OCI-LY3 (cell line): ENCODE measurements around the gene ZNRF2.
"Not testable (repeated sequence)": the region's sequence is repeated elsewhere in the genome, so short reads cannot be mapped to it uniquely, and the experiment has no call there.

ENCODE experiments used
- H2AFZ ChIP-seq: fragments of 200-600, 300-600 bp; shearing (Covaris generic); 2 replicates; pipeline ENCODE4 v1.6.0; 2014; ENCODE audit warnings: antibody characterized with exemption, low read depth, low read length
- H3K27ac ChIP-seq: fragments of 200-600, 300-600 bp; sonication (generic); 2 replicates; pipeline ENCODE4 v1.5.1; 2014; ENCODE audit warnings: mild to moderate bottlenecking, low read length, moderate library complexity, mixed read lengths
- H3K27me3 ChIP-seq: fragments of 200-600, 300-600 bp; sonication (generic); 2 replicates; pipeline ENCODE4 v1.6.1; 2014; ENCODE audit warnings: low read depth, low read length, mixed read lengths
- H3K36me3 ChIP-seq: fragments of 200-600, 300-600 bp; sonication (generic); replicated peaks from 2 replicates; pipeline ENCODE3; 2014; ENCODE audit warnings: low read depth, low read length, mixed read lengths
- H3K4me1 ChIP-seq: fragments of 300-600, 200-600 bp; sonication (generic); 2 replicates; pipeline ENCODE4 v1.6.1; 2014; ENCODE audit warnings: low read length, mixed read lengths
- H3K4me2 ChIP-seq: fragments of 200-600, 300-600 bp; sonication (generic); 2 replicates; pipeline ENCODE4 v1.6.1; 2014; ENCODE audit warnings: low read length, mixed read lengths
- H3K4me3 ChIP-seq: fragments of 300-600, 200-600 bp; sonication (generic); 2 replicates; pipeline ENCODE4 v1.5.1; 2014; ENCODE audit warnings: antibody characterized with exemption, mild to moderate bottlenecking, low read length, moderate library complexity
- H3K79me2 ChIP-seq: fragments of 300-600, 200-600 bp; shearing (Covaris generic); 2 replicates; pipeline ENCODE4 v1.6.1; 2014; ENCODE audit warnings: mild to moderate bottlenecking, low read length, mixed read lengths
- H3K9ac ChIP-seq: fragments of 300-600, 200-600 bp; shearing (Covaris generic); 2 replicates; pipeline ENCODE4 v1.6.0; 2014; ENCODE audit warnings: mild to moderate bottlenecking, low read length, moderate library complexity
- H3K9me3 ChIP-seq: fragments of 200-600, 300-600 bp; shearing (Covaris generic); 2 replicates; pipeline ENCODE4 v1.6.1; 2014; ENCODE audit warnings: low read length, mixed read lengths; ENCODE audit not compliant: insufficient read depth
- H4K20me1 ChIP-seq: fragments of 200-600, 300-600 bp; sonication (generic); 2 replicates; pipeline ENCODE4 v1.6.1; 2016; ENCODE audit warnings: low read length, mixed read lengths; ENCODE audit not compliant: insufficient read depth
- EZH2phosphoT487 ChIP-seq: fragments of 200-600 bp; shearing (Covaris generic); IDR thresholded peaks from 2 replicates; pipeline ENCODE4 v1.6.1; 2018; ENCODE audit warnings: antibody characterized with exemption, mixed run types, low read depth
- TF ChIP-seq, protein P1 (sequence below): fragments of 200-600, 300-600 bp; sonication (generic); IDR thresholded peaks from 2 replicates; pipeline ENCODE4 v1.5.1; 2014; ENCODE audit warnings: antibody characterized with exemption, low read length, low read depth

Gene ZNRF2

DNA sequence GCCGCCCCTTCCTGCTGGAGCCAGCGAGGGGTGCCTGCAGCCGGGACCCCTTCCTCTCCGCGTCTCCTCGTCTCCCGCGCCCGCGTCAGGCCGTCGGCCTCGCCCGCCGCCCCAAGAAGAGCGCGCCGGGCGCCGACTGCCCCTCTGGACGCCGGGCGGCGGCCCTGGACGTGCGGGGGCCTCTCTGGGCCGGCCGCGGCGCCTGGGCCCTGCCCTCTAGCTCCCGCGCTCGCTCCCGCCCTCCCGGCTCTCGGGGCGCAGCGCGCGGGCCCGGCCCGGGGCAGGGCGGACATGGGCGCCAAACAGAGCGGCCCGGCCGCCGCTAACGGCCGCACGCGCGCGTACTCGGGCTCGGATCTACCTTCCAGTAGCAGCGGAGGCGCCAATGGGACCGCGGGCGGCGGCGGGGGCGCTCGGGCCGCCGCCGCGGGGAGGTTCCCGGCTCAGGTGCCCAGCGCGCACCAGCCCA, 704 bp downstream of the ZNRF2 start:
- Histone ChIP-seq H3K27ac (peak overlapping the region; percentile 82), H3K9me3 (no peaks in the 10 kb centered on the region), H2AFZ (no peak overlapping the region), H3K27me3 (no peaks in the 10 kb centered on the region), H3K9ac (peak overlapping the region; percentile 82), H3K79me2 (peaks cover 40% of the 10 kb centered on the region), H3K4me3 (peak overlapping the region; percentile 87), H3K36me3 (peaks cover 8% of the 10 kb centered on the region), H3K4me1 (peaks cover 23% of the 10 kb centered on the region), H4K20me1 (0 out of 2 replicates have a peak, but pooled peaks cover 2% of the 10 kb centered on the region), H3K4me2 (peak overlapping the region; percentile 32; the same call in 1 of the 2 replicates)
- no peak for TF ChIP-seq EZH2phosphoT487
- TF ChIP-seq, protein P1, sequence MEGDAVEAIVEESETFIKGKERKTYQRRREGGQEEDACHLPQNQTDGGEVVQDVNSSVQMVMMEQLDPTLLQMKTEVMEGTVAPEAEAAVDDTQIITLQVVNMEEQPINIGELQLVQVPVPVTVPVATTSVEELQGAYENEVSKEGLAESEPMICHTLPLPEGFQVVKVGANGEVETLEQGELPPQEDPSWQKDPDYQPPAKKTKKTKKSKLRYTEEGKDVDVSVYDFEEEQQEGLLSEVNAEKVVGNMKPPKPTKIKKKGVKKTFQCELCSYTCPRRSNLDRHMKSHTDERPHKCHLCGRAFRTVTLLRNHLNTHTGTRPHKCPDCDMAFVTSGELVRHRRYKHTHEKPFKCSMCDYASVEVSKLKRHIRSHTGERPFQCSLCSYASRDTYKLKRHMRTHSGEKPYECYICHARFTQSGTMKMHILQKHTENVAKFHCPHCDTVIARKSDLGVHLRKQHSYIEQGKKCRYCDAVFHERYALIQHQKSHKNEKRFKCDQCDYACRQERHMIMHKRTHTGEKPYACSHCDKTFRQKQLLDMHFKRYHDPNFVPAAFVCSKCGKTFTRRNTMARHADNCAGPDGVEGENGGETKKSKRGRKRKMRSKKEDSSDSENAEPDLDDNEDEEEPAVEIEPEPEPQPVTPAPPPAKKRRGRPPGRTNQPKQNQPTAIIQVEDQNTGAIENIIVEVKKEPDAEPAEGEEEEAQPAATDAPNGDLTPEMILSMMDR: no peak

DNA sequence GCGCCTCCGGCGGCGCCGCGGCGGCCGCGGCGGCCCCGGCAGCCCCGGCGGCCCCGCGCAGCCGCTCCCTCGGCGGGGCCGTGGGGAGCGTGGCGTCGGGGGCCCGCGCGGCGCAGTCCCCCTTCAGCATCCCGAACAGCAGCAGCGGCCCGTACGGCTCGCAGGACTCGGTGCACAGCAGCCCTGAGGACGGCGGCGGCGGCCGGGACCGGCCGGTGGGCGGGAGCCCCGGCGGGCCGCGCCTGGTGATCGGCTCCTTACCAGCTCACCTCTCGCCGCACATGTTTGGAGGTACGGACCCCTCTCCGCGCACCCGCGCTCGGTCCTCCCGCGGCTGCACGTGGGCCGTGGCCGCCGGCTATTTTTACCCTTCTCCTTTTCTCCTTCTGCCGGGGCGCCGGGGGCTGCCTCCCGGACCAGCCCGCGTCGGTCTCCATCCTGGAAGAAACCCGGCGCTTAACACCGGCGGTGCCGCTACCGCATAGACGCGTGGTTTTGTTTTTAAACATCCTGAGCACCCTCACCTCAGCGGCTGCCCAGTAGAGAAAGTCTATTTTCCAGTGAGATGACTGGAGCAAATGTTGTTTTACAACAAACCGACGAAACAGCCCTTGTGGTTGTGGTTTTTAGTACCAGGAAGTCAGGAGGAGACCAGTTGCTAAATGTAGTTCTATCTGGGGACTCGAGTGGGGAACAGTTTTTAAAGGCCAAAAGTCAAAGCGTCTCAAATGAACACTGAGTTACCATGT, 1.3 kb downstream of the ZNRF2 start:
- peak overlapping the region; percentile 14; the same call in 1 of the 2 replicates for H2AFZ ChIP-seq
- peaks cover 46% of the 10 kb centered on the region for H3K79me2 ChIP-seq
- 0 out of 2 replicates have a peak, but pooled peaks cover 5% of the 10 kb centered on the region for H4K20me1 ChIP-seq
- TF ChIP-seq, protein P1: no peak
- TF ChIP-seq EZH2phosphoT487: no peak
- H3K4me3 ChIP-seq: peak overlapping the region; percentile 87
- H3K9me3 ChIP-seq: no peaks in the 10 kb centered on the region
- H3K36me3 ChIP-seq: peaks cover 8% of the 10 kb centered on the region
- H3K9ac ChIP-seq: peak overlapping the region; percentile 82
- H3K4me1 ChIP-seq: peaks cover 24% of the 10 kb centered on the region
- peak overlapping the region; percentile 51 for H3K4me2 ChIP-seq
- H3K27me3 ChIP-seq: no peaks in the 10 kb centered on the region
- peak overlapping the region; percentile 82 for H3K27ac ChIP-seq

DNA sequence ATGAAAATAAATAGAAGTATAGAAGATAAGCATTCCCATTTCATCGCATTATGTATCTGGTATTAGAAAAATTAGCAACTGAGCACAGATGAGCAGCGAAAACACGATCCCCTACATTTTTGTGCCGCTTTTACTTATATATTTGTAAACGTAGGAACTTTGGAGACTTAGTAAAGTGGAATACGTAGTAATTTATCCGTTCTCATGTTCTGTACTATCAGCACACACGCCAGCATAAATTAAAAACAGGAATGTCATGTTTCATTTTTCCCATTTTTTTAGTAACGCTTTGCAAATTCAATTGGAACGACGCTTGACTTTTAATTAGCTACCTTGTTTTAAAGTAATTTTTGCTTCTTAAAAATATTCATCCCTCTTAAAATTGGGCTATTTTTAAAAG, 2.4 kb downstream of the ZNRF2 start:
- Histone ChIP-seq H2AFZ (no peak overlapping the region), H3K27ac (no peak overlapping the region), H3K79me2 (peaks cover 53% of the 10 kb centered on the region), H4K20me1 (0 out of 2 replicates have a peak, but pooled peaks cover 7% of the 10 kb centered on the region), H3K4me2 (peak overlapping the region; percentile 51), H3K27me3 (no peaks in the 10 kb centered on the region), H3K4me1 (peaks cover 24% of the 10 kb centered on the region), H3K9me3 (no peaks in the 10 kb centered on the region), H3K36me3 (peaks cover 8% of the 10 kb centered on the region), H3K4me3 (peak overlapping the region; percentile 87), H3K9ac (0 out of 2 replicates have a peak overlapping the region, but pooled peaks have one; percentile 82)
- TF ChIP-seq, protein P1: no peak
- TF ChIP-seq EZH2phosphoT487: no peak

DNA sequence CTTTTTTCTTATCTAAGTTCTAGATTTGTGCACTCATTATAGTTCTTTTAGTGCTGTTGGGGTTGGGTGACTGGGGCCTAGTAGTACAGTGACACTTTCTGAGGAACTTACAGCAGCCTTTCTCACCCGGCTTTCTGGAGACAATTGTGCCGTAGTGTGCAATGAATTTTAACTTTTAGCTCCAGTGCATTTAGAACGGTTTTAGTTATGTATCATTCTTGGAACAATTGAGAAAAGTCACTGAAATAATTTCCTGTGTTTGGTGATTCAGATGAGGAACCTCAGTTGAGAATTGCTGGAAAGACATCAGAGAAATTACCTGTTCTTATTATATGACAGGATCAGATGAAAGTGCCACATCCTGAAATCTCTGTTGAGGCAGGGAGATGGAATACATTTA, 3.2 kb downstream of the ZNRF2 start:
- H3K36me3 ChIP-seq, H3K27ac ChIP-seq, H3K4me2 ChIP-seq, H3K4me3 ChIP-seq, H3K27me3 ChIP-seq, H3K9me3 ChIP-seq, H4K20me1 ChIP-seq, H3K9ac ChIP-seq, H2AFZ ChIP-seq: not testable (repeated sequence)
- H3K4me1 ChIP-seq: peaks cover 24% of the 10 kb centered on the region
- H3K79me2 ChIP-seq: peaks cover 55% of the 10 kb centered on the region

DNA sequence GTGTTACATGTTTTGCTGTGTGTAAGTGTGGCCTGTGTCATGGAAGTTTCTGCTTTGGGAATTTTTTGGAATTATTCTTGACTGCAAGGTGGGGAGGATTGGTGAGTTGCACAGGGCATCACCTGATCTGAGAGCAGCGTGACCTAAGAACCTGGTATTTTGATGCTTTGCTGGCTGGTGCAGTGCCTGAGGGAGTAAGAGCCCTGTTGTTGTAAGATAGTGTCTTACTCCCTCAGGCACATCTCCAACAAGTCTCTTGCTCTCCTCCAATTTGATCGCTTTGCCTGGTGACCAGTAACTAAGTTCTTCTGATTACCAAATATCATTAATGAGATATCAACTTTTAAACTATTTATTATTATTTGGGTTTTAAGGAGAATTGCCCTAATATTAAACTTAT, 5.2 kb downstream of the ZNRF2 start:
- H3K36me3 ChIP-seq, H3K4me2 ChIP-seq, H3K9me3 ChIP-seq, H3K9ac ChIP-seq, H2AFZ ChIP-seq, H3K27me3 ChIP-seq, H3K27ac ChIP-seq, H3K4me3 ChIP-seq: not testable (repeated sequence)
- H3K4me1 ChIP-seq: peaks cover 15% of the 10 kb centered on the region
- H4K20me1 ChIP-seq: 0 out of 2 replicates have a peak, but pooled peaks cover 11% of the 10 kb centered on the region
- H3K79me2 ChIP-seq: peaks cover 64% of the 10 kb centered on the region

DNA sequence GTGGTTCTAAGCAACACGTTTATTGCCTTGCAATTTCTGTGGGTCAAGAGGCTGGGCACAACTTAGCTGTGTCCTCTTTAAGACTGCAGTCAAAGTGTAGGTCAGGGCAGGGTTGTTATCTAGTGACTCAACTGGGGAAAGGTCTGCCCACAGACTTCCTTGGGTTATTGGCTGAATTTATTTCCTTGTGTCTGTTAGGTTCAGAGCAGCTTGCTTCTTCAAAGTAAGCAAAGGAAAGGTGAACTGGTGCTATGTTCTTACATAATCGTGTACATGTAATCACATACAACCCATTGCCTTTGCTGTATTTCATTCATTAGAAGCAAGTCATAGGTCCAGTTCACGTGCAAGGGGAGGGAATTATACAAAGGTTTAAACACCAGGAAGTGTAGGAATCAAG, 5.9 kb downstream of the ZNRF2 start:
- not testable (repeated sequence) for H2AFZ ChIP-seq, H3K36me3 ChIP-seq, H3K27ac ChIP-seq, H3K9me3 ChIP-seq, H3K4me2 ChIP-seq, H3K4me3 ChIP-seq, H3K27me3 ChIP-seq, H3K9ac ChIP-seq
- H4K20me1 ChIP-seq: 0 out of 2 replicates have a peak, but pooled peaks cover 11% of the 10 kb centered on the region
- peaks cover 70% of the 10 kb centered on the region for H3K79me2 ChIP-seq
- peaks cover 15% of the 10 kb centered on the region for H3K4me1 ChIP-seq

DNA sequence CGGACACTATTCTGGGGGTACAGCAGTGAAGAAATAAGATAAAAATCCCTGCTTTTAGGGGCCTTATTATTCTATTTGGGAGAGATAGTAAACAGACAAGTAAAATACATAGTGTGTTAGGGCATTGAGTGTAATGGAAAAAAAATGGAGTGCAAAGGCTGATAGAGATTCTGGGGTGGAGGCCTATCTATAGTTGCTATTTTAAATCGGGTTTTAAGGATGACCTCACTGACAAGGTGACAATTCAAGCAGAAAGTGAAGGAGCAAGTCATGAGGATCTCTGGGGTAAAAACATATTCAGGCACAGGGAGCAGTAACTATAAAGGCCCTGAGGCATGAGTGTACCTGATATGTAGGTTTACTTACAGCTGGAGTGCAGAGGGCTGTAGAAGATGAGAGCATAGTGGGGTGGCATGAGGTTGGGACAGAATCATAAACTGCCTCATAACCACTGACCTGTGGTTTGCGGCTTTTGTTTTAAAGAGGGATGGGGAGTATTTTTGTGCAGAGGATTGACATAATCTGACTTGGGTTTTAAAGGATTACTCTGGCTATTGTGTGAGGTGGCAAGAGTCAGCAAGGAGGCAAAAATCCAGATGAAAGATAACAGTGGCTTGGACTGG, 8.1 kb downstream of the ZNRF2 start:
- not testable (repeated sequence) for H3K9ac ChIP-seq, H3K9me3 ChIP-seq, H3K4me3 ChIP-seq, H3K27ac ChIP-seq, H3K4me1 ChIP-seq, H3K27me3 ChIP-seq, H2AFZ ChIP-seq, H3K36me3 ChIP-seq, H3K4me2 ChIP-seq
- Histone ChIP-seq H3K79me2 (peaks cover 58% of the 10 kb centered on the region), H4K20me1 (0 out of 2 replicates have a peak, but pooled peaks cover 11% of the 10 kb centered on the region)
